HFF-Myc (cell line): ENCODE results near the gene GABBR2.

Source experiments
- DNase-seq: peaks from one replicate; pipeline ENCODE4 v3.0.0-alpha.2; 2011; ENCODE audit warnings: low read depth; ENCODE audit errors: extremely low read depth
- H3K4me3 ChIP-seq: replicated peaks from 2 replicates; pipeline ENCODE4 v1.5.1; 2011; ENCODE audit warnings: low read depth, mild to moderate bottlenecking, control low read depth, low read length
- CTCF ChIP-seq: IDR thresholded peaks from 2 replicates; pipeline ENCODE4 v1.5.1; 2012; ENCODE audit warnings: mild to moderate bottlenecking, low read depth, low read length, control low read depth; ENCODE audit errors: missing control alignments

GABBR2 gene

DNA sequence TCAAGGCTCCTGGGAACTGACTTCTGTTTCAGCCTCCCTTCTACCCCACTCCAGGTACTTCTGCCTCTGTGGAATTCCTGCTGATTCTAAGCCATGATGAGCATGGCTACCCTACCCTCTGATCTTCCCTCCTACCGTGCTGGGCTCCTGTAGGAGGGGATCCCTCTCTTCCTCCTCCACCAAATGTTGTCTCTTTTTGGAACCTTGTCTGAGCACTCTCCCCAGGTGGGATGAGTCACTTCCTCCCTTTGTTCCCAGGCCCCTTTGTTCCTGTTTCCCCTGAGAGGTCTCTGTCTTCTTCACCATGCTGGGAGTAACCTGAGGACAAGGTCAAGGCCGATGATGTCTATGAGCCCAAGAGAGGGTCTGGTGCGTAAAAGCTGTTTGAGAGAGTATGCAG is 213.2 kb downstream of the GABBR2 start:
- no peak for DNase-seq
- no peak for TF ChIP-seq CTCF
- no peak overlapping the region for H3K4me3 ChIP-seq

- DNase-seq, result no peak
- no peak overlapping the region for H3K4me3 ChIP-seq
- no peak for TF ChIP-seq CTCF
Measured at GRCh38 chr9:98494852-98495251, 213.9 kb downstream of the GABBR2 start.

GRCh38 chr9:98491828-98492227 is 216.9 kb downstream of the GABBR2 start:
- no peak for TF ChIP-seq CTCF
- DNase-seq, result no peak

GRCh38 chr9:98491231-98491651 is 217.5 kb downstream of the GABBR2 start:
- TF ChIP-seq CTCF, result no peak
- no peak for DNase-seq
- no peak overlapping the region for H3K4me3 ChIP-seq

More at GRCh38 chr9:98491828-98492227, 216.9 kb downstream of the GABBR2 start:
- no peak overlapping the region for H3K4me3 ChIP-seq

DNA sequence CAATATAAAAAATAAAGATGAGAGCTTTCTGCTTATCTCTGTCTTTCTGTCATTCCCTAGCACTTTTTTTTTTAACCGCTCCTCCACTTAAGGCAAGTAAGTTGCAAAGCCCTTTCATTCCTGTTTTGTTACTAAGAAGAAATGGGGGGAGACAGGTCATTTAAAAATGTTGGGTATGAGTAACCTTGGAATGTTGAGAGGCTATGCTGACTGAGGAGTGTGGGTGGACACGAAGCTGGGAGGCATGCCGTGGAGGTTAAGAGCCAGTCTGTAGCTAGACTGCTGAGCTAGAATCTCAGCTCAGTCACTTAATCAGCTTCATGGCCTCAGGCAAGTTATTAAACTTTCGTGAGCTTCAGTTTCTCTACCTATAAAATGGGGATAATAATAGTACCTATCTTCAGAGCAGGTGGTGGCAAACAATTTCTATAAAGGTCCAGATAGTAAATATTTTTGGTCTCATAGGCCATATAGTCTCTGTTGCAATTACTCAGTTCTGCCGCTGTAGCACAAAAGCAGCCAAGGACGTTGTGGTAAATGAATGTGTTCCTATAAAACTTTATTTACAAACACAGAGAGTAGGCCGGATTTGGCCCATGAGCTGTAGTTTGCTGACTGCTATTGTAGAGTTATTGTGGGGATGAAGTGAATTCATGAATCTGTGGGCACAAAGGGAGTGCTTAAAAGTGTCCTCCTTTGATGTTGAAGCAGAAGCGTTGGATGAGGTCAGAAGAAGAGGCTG is 220.0 kb downstream of the GABBR2 start:
- no peak overlapping the region for H3K4me3 ChIP-seq
- no peak for TF ChIP-seq CTCF
- peak; percentile 50 for DNase-seq

GRCh38 chr9:98485706-98486105 is 223.0 kb downstream of the GABBR2 start:
- no peak overlapping the region for H3K4me3 ChIP-seq
- no peak for TF ChIP-seq CTCF
- no peak for DNase-seq

- H3K4me3 ChIP-seq, result no peak overlapping the region
- no peak for DNase-seq
- TF ChIP-seq CTCF, result no peak
Measured at GRCh38 chr9:98484162-98484561, 224.6 kb downstream of the GABBR2 start.
